Measurements from ENCODE around the gene MSH5. TPM values are rescaled to one million over a fixed set of nuclear protein-coding genes. Genes with fewer than 3 reads are reported as not detected.

Gene MSH5
- total and polyA plus RNA-seq, 9 donors, result 4.8 to 19.1 (median 9.1) TPM

GRCh38 chr6:31727034-31727716, 12.6 kb upstream of the MSH5 start:
- Histone ChIP-seq H3K27me3 (no peaks in the 10 kb centered on the region), H3K4me1 (ENCODE audit: insufficient read depth) (peaks cover 5% of the 10 kb centered on the region), H3K36me3 (no peaks in the 10 kb centered on the region), H3K9me3 (no peaks in the 10 kb centered on the region), H3K4me3 (no peak overlapping the region), H3K27ac (no peak overlapping the region)
- TF ChIP-seq EP300 (IDR thresholded peaks at IDR 0.05) (no peak), POLR2A (IDR thresholded peaks at IDR 0.05) (no peak), CTCF (IDR thresholded peaks at IDR 0.05) (no peak)
- intact Hi-C loops (cut with DNase I), result loop anchor here in 1 of 4 donors (5.0 to 10.0 kb wide), 3 partner anchors 60 to 458 kb away; partner anchors contain the start of genes AGER, CSNK2B, HSPA1B and LY6G5B
- DNase-seq, result no peak
- 69 to 74% (median 73%) methylated on average over 7 of the region's 7 CpGs for WGBS, 3 donors

GRCh38 chr6:31727717-31728671, 11.8 kb upstream of the MSH5 start:
- Histone ChIP-seq H3K4me3 (peak overlapping the region; percentile 97), H3K9me3 (no peaks in the 10 kb centered on the region), H3K27ac (peak overlapping the region; percentile 93 to 97), H3K36me3 (no peaks in the 10 kb centered on the region), H3K27me3 (no peaks in the 10 kb centered on the region), H3K4me1 (ENCODE audit: insufficient read depth) (peaks cover 5% of the 10 kb centered on the region)
- WGBS, 3 donors, result 53 to 59% (median 54%) methylated on average over 41 of the region's 41 CpGs
- DNase-seq, result peak in 3 of 5 donors; percentile 25 to 52 (median 49)
- TF ChIP-seq EP300 (IDR thresholded peaks at IDR 0.05) (no peak), CTCF (IDR thresholded peaks at IDR 0.05) (no peak), POLR2A (IDR thresholded peaks at IDR 0.05) (no peak)
- intact Hi-C loops (cut with DNase I), result loop anchor here in 2 of 4 donors (2.0 to 10.0 kb wide), 5 partner anchors 25 to 457 kb away; partner anchors contain the start of genes ABHD16A (in 1 of the 2), AGER (in 1 of the 2), CSNK2B (in 1 of the 2) and HSPA1B (in 1 of the 2)

GRCh38 chr6:31728767-31729514, 10.9 kb upstream of the MSH5 start, which contains the start of gene DDAH2:
DDAH2 (minus strand) TSS chr6:31729299; CDS start chr6:31729161, 138 bp downstream.
- no peaks in the 10 kb centered on the region for H3K36me3 ChIP-seq
- peak within 1 kb of the TSS; percentile 97 for H3K4me3 ChIP-seq
- peak within 1 kb of the TSS; percentile 93 to 97 for H3K27ac ChIP-seq
- intact Hi-C loops (cut with DNase I), result loop anchor here in 2 of 4 donors (2.0 to 10.0 kb wide), 5 partner anchors 26 to 456 kb away; partner anchors contain the start of genes ABHD16A (in 1 of the 2), AGER (in 1 of the 2), CSNK2B (in 1 of the 2) and HSPA1B (in 1 of the 2)
- 7 to 10% (median 10%) methylated on average over 33 to 36 of the region's 36 CpGs for WGBS, 3 donors
- no peaks in the 10 kb centered on the region for H3K27me3 ChIP-seq
- H3K9me3 ChIP-seq, result no peaks in the 10 kb centered on the region
- DNase-seq, result peak; percentile 38 to 62 (median 56)
- peaks cover 6% of the 10 kb centered on the region for H3K4me1 ChIP-seq (ENCODE audit: insufficient read depth)
- TF ChIP-seq POLR2A (IDR thresholded peaks at IDR 0.05), result no peak
- peak in 2 of 3 donors; percentile 73 to 83 for TF ChIP-seq CTCF (IDR thresholded peaks at IDR 0.05)
- peak; percentile 19 for TF ChIP-seq EP300 (IDR thresholded peaks at IDR 0.05)

Measured in ovary (tissue), 9 donors.